Activated CD8-positive, alpha-beta T cell treated with anti-CD3 and anti-CD28 coated beads for 36 hours (primary cell): ENCODE results near the gene NT5DC3. TPM values are rescaled to one million over a fixed set of nuclear protein-coding genes. Genes with fewer than 3 reads are reported as not detected.

Experiments used
- ATAC-seq: fragments of 200-7000 bp; cut with Tn5 transposase; one replicate; pipeline ENCODE4 v1.10.0; 2021; ENCODE audit warnings: mild to moderate bottlenecking, moderate library complexity
- CTCF ChIA-PET: fragments of 350-600 bp; sonication (Branson Sonifier 250); formaldehyde crosslinking; loops from one replicate; lab custom pipeline; 2021; ENCODE audit warnings: antibody characterized with exemption; lab: Charles Lee
- POLR2A ChIA-PET: fragments of 350-600 bp; sonication (Branson Sonifier 250); formaldehyde crosslinking; loops from one replicate; lab custom pipeline; 2021; ENCODE audit warnings: antibody characterized with exemption; lab: Charles Lee
- DNase-seq: peaks from one replicate; pipeline ENCODE4 v3.0.0-alpha.2; 2020
- H3K27ac Mint-ChIP-seq: one replicate; pipeline ENCODE4 v1.8.0; 2021; ENCODE audit warnings: mild to moderate bottlenecking, mixed read lengths
- H3K27me3 Mint-ChIP-seq: one replicate; pipeline ENCODE4 v1.8.0; 2021; ENCODE audit warnings: mixed read lengths
- H3K36me3 Mint-ChIP-seq: one replicate; pipeline ENCODE4 v1.8.0; 2021; ENCODE audit warnings: low read depth, mixed read lengths
- H3K4me1 Mint-ChIP-seq: one replicate; pipeline ENCODE4 v1.8.0; 2021; ENCODE audit warnings: low read depth, mixed read lengths
- H3K4me3 Mint-ChIP-seq: one replicate; pipeline ENCODE4 v1.8.0; 2021; ENCODE audit warnings: mild to moderate bottlenecking, moderate library complexity, mixed read lengths
- H3K9me3 Mint-ChIP-seq: one replicate; pipeline ENCODE4 v1.8.0; 2021; ENCODE audit warnings: mixed read lengths
- CTCF ChIP-seq: fragments of 200-600 bp; IDR thresholded peaks from one replicate; pipeline ENCODE4 v1.8.0; 2022; ENCODE audit warnings: antibody characterized with exemption, mild to moderate bottlenecking
- intact Hi-C: fragments of 100-400 bp; cut with micrococcal nuclease; formaldehyde crosslinking; loops from one replicate; pipeline ENCODE4 v1.10.0; 2022
- total RNA-seq, 2 experiments: library from RNA; stranded (reverse); gene quantifications; one replicate each; pipeline ENCODE4 v1.2.3, GENCODE V29; 2021

The NT5DC3 gene
- total RNA-seq, 2 experiments from 2014 or later = 8.6 to 9.4 TPM

GRCh38 chr12:103875666-103876065, 34.6 kb upstream of the NT5DC3 start:
- POLR2A ChIA-PET = no interaction called here
- no peak for DNase-seq
- Mint-ChIP-seq H3K4me3 (no peak overlapping the region), H3K4me1 (peaks cover 21% of the 10 kb centered on the region), H3K27me3 (peaks cover 2% of the 10 kb centered on the region), H3K9me3 (no peaks in the 10 kb centered on the region), H3K36me3 (no peaks in the 10 kb centered on the region), H3K27ac (no peak overlapping the region)
- ATAC-seq = no peak
- CTCF ChIA-PET = no interaction called here
- intact Hi-C loops = no loop called here
- no peak for TF ChIP-seq CTCF

GRCh38 chr12:103868215-103868614, 27.2 kb upstream of the NT5DC3 start:
- no peak for DNase-seq
- peaks cover 4% of the 10 kb centered on the region for H3K27me3 Mint-ChIP-seq

GRCh38 chr12:103865151-103865730, 24.2 kb upstream of the NT5DC3 start:
- Mint-ChIP-seq H3K27ac (no peak overlapping the region), H3K9me3 (no peaks in the 10 kb centered on the region), H3K4me3 (no peak overlapping the region), H3K4me1 (no peaks in the 10 kb centered on the region), H3K27me3 (peaks cover 2% of the 10 kb centered on the region), H3K36me3 (no peaks in the 10 kb centered on the region)
- CTCF ChIA-PET = interaction anchor here (2.0 kb wide), 1 partner anchor 13 kb away, joined by 9 read pairs; no protein-coding TSS in a partner anchor
- ATAC-seq (no peak), DNase-seq (no peak)
- intact Hi-C loops = no loop called here
- POLR2A ChIA-PET = no interaction called here
- TF ChIP-seq CTCF = no peak

More at GRCh38 chr12:103868215-103868614, 27.2 kb upstream of the NT5DC3 start:
- intact Hi-C loops = no loop called here
- Mint-ChIP-seq H3K9me3 (no peaks in the 10 kb centered on the region), H3K4me1 (no peaks in the 10 kb centered on the region), H3K27ac (no peak overlapping the region), H3K4me3 (no peak overlapping the region), H3K36me3 (no peaks in the 10 kb centered on the region)
- ChIA-PET CTCF (interaction anchor here (1.5 kb wide), 1 partner anchor 10 kb away, joined by 5 read pairs; no protein-coding TSS in a partner anchor), POLR2A (no interaction called here)
- TF ChIP-seq CTCF = no peak
- ATAC-seq = no peak

GRCh38 chr12:103864710-103865109, 23.7 kb upstream of the NT5DC3 start:
- Mint-ChIP-seq H3K4me3 (no peak overlapping the region), H3K27me3 (no peaks in the 10 kb centered on the region), H3K4me1 (no peaks in the 10 kb centered on the region), H3K27ac (no peak overlapping the region), H3K36me3 (no peaks in the 10 kb centered on the region), H3K9me3 (no peaks in the 10 kb centered on the region)
- intact Hi-C loops = no loop called here
- no peak for DNase-seq
- TF ChIP-seq CTCF = no peak
- ATAC-seq = no peak
- ChIA-PET CTCF (interaction anchor here (1.5 to 2.0 kb wide), 2 partner anchors 13 to 244 kb away, joined by 7 to 9 read pairs; no protein-coding TSS in a partner anchor), POLR2A (no interaction called here)

GRCh38 chr12:103858953-103859601, 18.0 kb upstream of the NT5DC3 start:
- no peaks in the 10 kb centered on the region for H3K36me3 Mint-ChIP-seq
- no peaks in the 10 kb centered on the region for H3K27me3 Mint-ChIP-seq
- TF ChIP-seq CTCF = no peak
- ATAC-seq = no peak
- no peak overlapping the region for H3K27ac Mint-ChIP-seq
- ChIA-PET POLR2A (no interaction called here), CTCF (no interaction called here)
- H3K4me3 Mint-ChIP-seq = no peak overlapping the region
- intact Hi-C loops = no loop called here
- no peaks in the 10 kb centered on the region for H3K4me1 Mint-ChIP-seq
- H3K9me3 Mint-ChIP-seq = no peaks in the 10 kb centered on the region
- no peak for DNase-seq
